K562 (cell line): ENCODE results near the gene MCM5. TPM values are rescaled to one million over a fixed set of nuclear protein-coding genes. Genes with fewer than 3 reads are reported as not detected.

Experiments
- ATAC-seq: fragments of 200-7000 bp; cut with Tn5 transposase; 3 replicates; pipeline ENCODE4 v1.9.1; 2020; ENCODE audit warnings: moderate library complexity
- BruUV-seq: library from RNA; stranded (reverse); fragments of 400-500 nt; replicated peaks from 2 replicates; lab custom pipeline; 2021; lab: Mats Ljungman, UMichigan
- CTCF ChIA-PET: fragments of 300-600 bp; formaldehyde crosslinking; extraction: SDS; loops from one replicate; lab custom pipeline; 2021; ENCODE audit warnings: low intra/inter-chr PET ratio; lab: Yijun Ruan, JAX
- POLR2A ChIA-PET: fragments of 300-600, 350-650 bp; sonication (Branson Sonifier 250); formaldehyde crosslinking; extraction: SDS; loops from one replicate; lab custom pipeline; 2021; ENCODE audit warnings: antibody characterized with exemption, inconsistent platforms; lab: Yijun Ruan, JAX
- DNase-seq, 4 experiments: peaks; one replicate each; pipeline versions ENCODE4 v3.0.0 to v3.0.0-alpha.2; 2011 to 2018; ENCODE audit warnings: low spot score in 3 of 4, mixed read lengths in 3 of 4; ENCODE audit errors: extremely low read depth in 1 of 4
- FAIRE-seq: peaks from 2 replicates; lab custom pipeline; 2011; peaks lifted over from hg19 to GRCh38; lab: Jason Lieb, UNC
- H2AFZ ChIP-seq: 2 replicates; pipeline ENCODE4 v1.6.0; 2011; ENCODE audit warnings: low read depth, low read length, control low read depth, inconsistent platforms
- H3K27ac ChIP-seq: fragments of 200-600 bp; 3 replicates; pipeline ENCODE4 v1.8.0; 2011; ENCODE audit warnings: low read depth, mild to moderate bottlenecking, control low read depth, inconsistent platforms, low read length, moderate library complexity, mixed read lengths; ENCODE audit errors: extremely low read depth
- H3K27me3 ChIP-seq, 2 experiments: fragments of 300-600 bp in 1 of 2; 2 replicates in 1 of 2; 3 replicates in 1 of 2; pipeline versions ENCODE4 v1.6.0 to v1.8.0; 2011; ENCODE audit warnings: inconsistent platforms in 2 of 2, low read length in 2 of 2, mild to moderate bottlenecking in 1 of 2, mixed read lengths in 1 of 2, moderate library complexity in 1 of 2; ENCODE audit not compliant: control insufficient read depth in 2 of 2, insufficient read depth in 2 of 2
- H3K36me3 ChIP-seq: fragments of 300-600 bp; 3 replicates; pipeline ENCODE4 v1.8.0; 2011; ENCODE audit warnings: mild to moderate bottlenecking, low read length, inconsistent platforms; ENCODE audit not compliant: control insufficient read depth, insufficient read depth
- H3K4me1 ChIP-seq, 2 experiments: fragments of 200-600 bp in 1 of 2; replicated peaks in 1 of 2; 2 replicates in 1 of 2; 3 replicates in 1 of 2; pipeline versions ENCODE4 v1.5.1 to v1.8.0; 2011; ENCODE audit warnings: inconsistent platforms in 2 of 2, low read length in 2 of 2, mild to moderate bottlenecking in 1 of 2, mixed read lengths in 1 of 2, moderate library complexity in 1 of 2; ENCODE audit not compliant: control insufficient read depth in 2 of 2, insufficient read depth in 2 of 2
- H3K4me2 ChIP-seq: 2 replicates; pipeline ENCODE4 v1.6.1; 2011; ENCODE audit warnings: low read length, control low read depth, inconsistent platforms, mixed read lengths; ENCODE audit not compliant: insufficient read depth
- H3K4me3 ChIP-seq: fragments of 200-600 bp; sonication (generic), shearing (Covaris generic); 2 replicates; pipeline ENCODE4 v1.5.1; 2016; ENCODE audit warnings: control low read depth, inconsistent platforms
- H3K79me2 ChIP-seq: fragments of 200-600 bp; 3 replicates; pipeline ENCODE4 v1.8.0; 2011; ENCODE audit warnings: low read length, inconsistent platforms; ENCODE audit not compliant: control insufficient read depth, insufficient read depth
- H3K9ac ChIP-seq, 2 experiments: 2 replicates each; pipeline versions ENCODE4 v1.6.0 to v1.6.1; 2011; ENCODE audit warnings: low read depth in 2 of 2, low read length in 2 of 2, control low read depth in 1 of 2, inconsistent platforms in 1 of 2, mild to moderate bottlenecking in 1 of 2, mixed read lengths in 1 of 2; ENCODE audit not compliant: insufficient read depth in 1 of 2
- H3K9me1 ChIP-seq: one replicate; pipeline ENCODE4 v1.6.0; 2011; ENCODE audit warnings: inconsistent platforms, mild to moderate bottlenecking, low read length, moderate library complexity; ENCODE audit not compliant: control insufficient read depth, insufficient read depth
- H3K9me3 ChIP-seq: replicated peaks from 2 replicates; pipeline ENCODE4 v1.5.1; 2011; ENCODE audit warnings: low read depth, low read length, inconsistent platforms; ENCODE audit not compliant: control insufficient read depth, insufficient read depth
- H4K20me1 ChIP-seq: replicated peaks from 2 replicates; pipeline ENCODE4 v1.6.1; 2011; ENCODE audit warnings: low read length, inconsistent platforms, mixed read lengths; ENCODE audit not compliant: control insufficient read depth, insufficient read depth
- CEBPB ChIP-seq: fragments of 450-650 bp; IDR thresholded peaks from 2 replicates; pipeline ENCODE4 v1.6.1; 2016; ENCODE audit warnings: missing genetic modification characterization, missing compliant biosample characterization
- COPS2 ChIP-seq: fragments of 450-650 bp; conservative IDR thresholded peaks from 2 replicates; pipeline ENCODE4 v1.6.1; 2016; ENCODE audit warnings: mild to moderate bottlenecking, moderate library complexity
- CREB1 ChIP-seq, 2 experiments: sonication (generic) in 1 of 2; formaldehyde crosslinking in 1 of 2; IDR thresholded peaks; 2 replicates each; pipeline versions ENCODE4 v1.6.1 to v1.8.0; 2012 to 2022; ENCODE audit warnings: inconsistent platforms in 1 of 2, mild to moderate bottlenecking in 1 of 2, missing genetic modification reagents in 1 of 2, moderate library complexity in 1 of 2
- NR2C2 ChIP-seq, 2 experiments: fragments of 200-800 bp in 1 of 2; sonication (Bioruptor generic) in 1 of 2; sonication (generic) in 1 of 2; formaldehyde crosslinking in 1 of 2; IDR thresholded peaks; 2 replicates each; pipeline versions ENCODE4 v1.6.1 to v1.8.0; 2016 to 2022; ENCODE audit warnings: mild to moderate bottlenecking in 1 of 2, missing compliant biosample characterization in 1 of 2, missing genetic modification characterization in 1 of 2, missing genetic modification reagents in 1 of 2
- NR3C1 ChIP-seq: sonication (generic); formaldehyde crosslinking; IDR thresholded peaks from 2 replicates; pipeline ENCODE4 v1.8.1; 2022; ENCODE audit warnings: missing genetic modification reagents
- SMC3 ChIP-seq: conservative IDR thresholded peaks from 2 replicates; pipeline ENCODE4 v1.6.1; 2011; ENCODE audit warnings: low read depth, low read length, improper control_type of control experiment; ENCODE audit not compliant: insufficient read depth
- SP2 ChIP-seq: IDR thresholded peaks from 2 replicates; pipeline ENCODE4 v1.6.1; 2011; ENCODE audit warnings: mild to moderate bottlenecking, low read depth, low read length, moderate library complexity; ENCODE audit not compliant: poor library complexity, severe bottlenecking; ENCODE audit errors: extremely low read depth
- TGIF2 ChIP-seq: sonication (generic); formaldehyde crosslinking; IDR thresholded peaks from 2 replicates; pipeline ENCODE4 v1.8.1; 2022; ENCODE audit warnings: mild to moderate bottlenecking, missing genetic modification reagents, moderate library complexity
- ZKSCAN8 ChIP-seq: fragments of 200-800 bp; sonication (Bioruptor generic); IDR thresholded peaks from 2 replicates; pipeline ENCODE4 v1.6.1; 2016; ENCODE audit warnings: missing genetic modification characterization, missing compliant biosample characterization
- WGBS: fragments of 100-300 bp; shearing (Covaris generic); methylation state at CpG from one replicate; pipeline ENCODE4 v1.1.6; 2016; ENCODE audit warnings: low coverage, mixed read lengths; ENCODE audit not compliant: insufficient coverage; ENCODE audit errors: missing lambda C conversion rate; 5-methylcytosine and 5-hydroxymethylcytosine counted together
- in situ Hi-C: fragments of 300-500 bp; cut with MboI; formaldehyde crosslinking; loops from 4 replicates; pipeline ENCODE4 v1.15.0; 2018; ENCODE audit warnings: inconsistent platforms, mixed read lengths
- intact Hi-C: fragments of 100-400 bp; cut with micrococcal nuclease; formaldehyde crosslinking; loops from 2 replicates; pipeline ENCODE4 v1.14.2; 2022
- polyA plus RNA-seq, 8 experiments: library from polyadenylated mRNA; depleted of rRNA in 4 of 8; stranded (reverse) in 5 of 8; unstranded in 3 of 8; fragments of >200 nt; fragmentation: Nextera tagmentation in 2 of 8; fragmentation: Illumina TruSeq in 1 of 8; extraction: Ambion mirVana in 2 of 8; extraction: Trizol in 1 of 8; gene quantifications; 2 replicates each; pipeline versions ENCODE4 v1.2.1 to v1.2.3, GENCODE V29; 2011 to 2014; ENCODE audit warnings: inconsistent platforms in 1 of 8, missing spikeins in 1 of 8
- total RNA-seq, 7 experiments: library from RNA; depleted of rRNA in 6 of 7; stranded (reverse); fragments of >200 nt in 6 of 7; fragmentation: Illumina TruSeq in 2 of 7; extraction: Trizol in 2 of 7; gene quantifications; 2 replicates each; pipeline versions ENCODE4 v1.2.1 to v1.2.3, GENCODE V29; 2011 to 2021; ENCODE audit warnings: low replicate concordance in 1 of 7
- TF ChIP-seq, protein P1 (sequence below): IDR thresholded peaks from 2 replicates; pipeline ENCODE4 v1.6.1; 2011; ENCODE audit warnings: borderline replicate concordance, low read depth, mild to moderate bottlenecking, moderate library complexity, low read length; ENCODE audit not compliant: insufficient read depth, poor library complexity, severe bottlenecking
- TF ChIP-seq, protein P2 (sequence below): IDR thresholded peaks from 2 replicates; pipeline ENCODE4 v1.6.1; 2011; ENCODE audit not compliant: insufficient read length; ENCODE audit errors: extremely low read depth
- TF ChIP-seq, protein P3 (sequence below), 3 experiments: IDR thresholded peaks in 2 of 3; conservative IDR thresholded peaks in 1 of 3; 2 replicates each; pipeline ENCODE4 v1.5.1; 2011 to 2012; ENCODE audit warnings: low read length in 3 of 3, mild to moderate bottlenecking in 3 of 3, control low read depth in 2 of 3, improper control_type of control experiment in 1 of 3, inconsistent platforms in 1 of 3, low read depth in 1 of 3, mixed read lengths in 1 of 3, moderate library complexity in 1 of 3; ENCODE audit not compliant: insufficient read depth in 2 of 3

The MCM5 gene
- total and polyA plus RNA-seq, 9 of the 15 experiments (the other 6 are each of a cell fraction or from before 2014, with no cell fraction given): 5.6 to 180 (median 66.1) TPM

DNA sequence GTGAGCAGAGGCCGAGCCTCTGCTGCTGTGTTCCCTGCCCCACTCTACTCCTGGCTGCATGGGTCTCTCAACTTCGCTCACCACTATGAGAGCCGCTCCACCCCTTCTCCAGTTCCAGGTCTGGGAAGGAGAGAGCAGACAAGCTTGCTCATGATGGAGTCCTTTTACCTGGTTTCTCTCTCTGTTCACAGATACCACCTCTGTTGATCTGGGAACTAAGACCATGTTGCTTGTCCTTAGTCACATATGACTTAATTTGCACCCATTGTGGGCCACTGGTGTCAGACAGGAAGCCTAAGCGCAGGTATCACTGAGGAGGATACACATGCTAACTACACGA is 26.8 kb downstream of the MCM5 start (continued):
- TF ChIP-seq NR3C1 (CRISPR knock-in tag) (no peak), ZKSCAN8 (CRISPR knock-in tag) (no peak)
- TF ChIP-seq, all 486 proteins: peak for 0

DNA sequence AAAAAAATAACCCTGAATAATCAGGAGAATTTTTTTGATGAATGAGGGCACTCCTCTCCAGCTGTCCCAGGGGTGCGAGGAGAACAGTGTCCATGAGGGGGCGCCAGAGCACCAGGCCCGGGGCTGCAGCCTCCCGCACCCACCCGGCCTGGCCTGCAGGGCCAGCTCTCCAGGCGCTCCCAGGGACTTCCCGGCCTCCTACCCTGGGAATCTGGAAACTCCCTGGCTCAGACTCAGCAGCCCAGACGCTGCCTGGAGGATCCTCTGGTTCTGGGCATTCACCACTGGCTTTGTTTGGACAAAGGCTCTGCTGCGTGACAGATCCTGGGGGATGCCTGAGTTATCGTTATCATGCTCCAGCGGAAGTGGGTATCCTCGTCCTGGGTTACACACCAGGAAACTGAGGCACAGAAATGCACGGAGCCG is 31.0 kb downstream of the MCM5 start:
- Histone ChIP-seq H3K4me2 (no peak overlapping the region), H3K9ac (no peak overlapping the region), H3K27me3 (no peaks in the 10 kb centered on the region), H4K20me1 (no peaks in the 10 kb centered on the region), H3K9me1 (peaks cover 2% of the 10 kb centered on the region), H3K4me1 (peaks cover 0 to 2% of the 10 kb centered on the region in 2 experiments; a peak in 1 of 5 replicates), H2AFZ (no peak overlapping the region), H3K36me3 (peaks cover 61% of the 10 kb centered on the region; the same call in 2 of the 3 replicates), H3K27ac (no peak overlapping the region), H3K79me2 (no peaks in the 10 kb centered on the region), H3K9me3 (no peaks in the 10 kb centered on the region; the same call in 1 of the 2 replicates), H3K4me3 (no peak overlapping the region)
- ChIA-PET CTCF (interaction anchor here (0.9 to 2.6 kb wide), 4 partner anchors 80 to 194 kb away, joined by 3 to 12 read pairs (median 4); no protein-coding TSS in a partner anchor), POLR2A (interaction anchor here (0.6 to 1.2 kb wide), 2 partner anchors 12 to 79 kb away, joined by 3 to 4 read pairs; no protein-coding TSS in a partner anchor)
- intact Hi-C loops: no loop called here
- FAIRE-seq (peak; percentile 56), ATAC-seq (peak; percentile 96), DNase-seq (peak; percentile 66 to 82 (median 74))
- 65% methylated on average over 8 of the region's 14 CpGs for WGBS
- BruUV-seq: no TSS peak
- in situ Hi-C loops: loop anchor here (5.0 kb wide), 1 partner anchor 151 kb away; no protein-coding TSS in a partner anchor
- TF ChIP-seq COPS2 (no peak), CEBPB (tag) (no peak), NR2C2 (CRISPR knock-in tag; IDR thresholded peaks at IDR 0.05) (no peak), NR2C2 (tag; IDR thresholded peaks at IDR 0.05) (no peak), SP2 (no peak), TGIF2 (no peak), ZKSCAN8 (CRISPR knock-in tag) (no peak), CREB1 (IDR thresholded peaks at IDR 0.05) (no peak), CREB1 (CRISPR knock-in tag; IDR thresholded peaks at IDR 0.05) (no peak), SMC3 (peak; percentile 50)
- TF ChIP-seq, protein P1, sequence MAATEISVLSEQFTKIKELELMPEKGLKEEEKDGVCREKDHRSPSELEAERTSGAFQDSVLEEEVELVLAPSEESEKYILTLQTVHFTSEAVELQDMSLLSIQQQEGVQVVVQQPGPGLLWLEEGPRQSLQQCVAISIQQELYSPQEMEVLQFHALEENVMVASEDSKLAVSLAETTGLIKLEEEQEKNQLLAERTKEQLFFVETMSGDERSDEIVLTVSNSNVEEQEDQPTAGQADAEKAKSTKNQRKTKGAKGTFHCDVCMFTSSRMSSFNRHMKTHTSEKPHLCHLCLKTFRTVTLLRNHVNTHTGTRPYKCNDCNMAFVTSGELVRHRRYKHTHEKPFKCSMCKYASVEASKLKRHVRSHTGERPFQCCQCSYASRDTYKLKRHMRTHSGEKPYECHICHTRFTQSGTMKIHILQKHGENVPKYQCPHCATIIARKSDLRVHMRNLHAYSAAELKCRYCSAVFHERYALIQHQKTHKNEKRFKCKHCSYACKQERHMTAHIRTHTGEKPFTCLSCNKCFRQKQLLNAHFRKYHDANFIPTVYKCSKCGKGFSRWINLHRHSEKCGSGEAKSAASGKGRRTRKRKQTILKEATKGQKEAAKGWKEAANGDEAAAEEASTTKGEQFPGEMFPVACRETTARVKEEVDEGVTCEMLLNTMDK: peak; percentile 78
- TF ChIP-seq, protein P2, sequence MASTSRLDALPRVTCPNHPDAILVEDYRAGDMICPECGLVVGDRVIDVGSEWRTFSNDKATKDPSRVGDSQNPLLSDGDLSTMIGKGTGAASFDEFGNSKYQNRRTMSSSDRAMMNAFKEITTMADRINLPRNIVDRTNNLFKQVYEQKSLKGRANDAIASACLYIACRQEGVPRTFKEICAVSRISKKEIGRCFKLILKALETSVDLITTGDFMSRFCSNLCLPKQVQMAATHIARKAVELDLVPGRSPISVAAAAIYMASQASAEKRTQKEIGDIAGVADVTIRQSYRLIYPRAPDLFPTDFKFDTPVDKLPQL: no peak
- TF ChIP-seq, protein P3, sequence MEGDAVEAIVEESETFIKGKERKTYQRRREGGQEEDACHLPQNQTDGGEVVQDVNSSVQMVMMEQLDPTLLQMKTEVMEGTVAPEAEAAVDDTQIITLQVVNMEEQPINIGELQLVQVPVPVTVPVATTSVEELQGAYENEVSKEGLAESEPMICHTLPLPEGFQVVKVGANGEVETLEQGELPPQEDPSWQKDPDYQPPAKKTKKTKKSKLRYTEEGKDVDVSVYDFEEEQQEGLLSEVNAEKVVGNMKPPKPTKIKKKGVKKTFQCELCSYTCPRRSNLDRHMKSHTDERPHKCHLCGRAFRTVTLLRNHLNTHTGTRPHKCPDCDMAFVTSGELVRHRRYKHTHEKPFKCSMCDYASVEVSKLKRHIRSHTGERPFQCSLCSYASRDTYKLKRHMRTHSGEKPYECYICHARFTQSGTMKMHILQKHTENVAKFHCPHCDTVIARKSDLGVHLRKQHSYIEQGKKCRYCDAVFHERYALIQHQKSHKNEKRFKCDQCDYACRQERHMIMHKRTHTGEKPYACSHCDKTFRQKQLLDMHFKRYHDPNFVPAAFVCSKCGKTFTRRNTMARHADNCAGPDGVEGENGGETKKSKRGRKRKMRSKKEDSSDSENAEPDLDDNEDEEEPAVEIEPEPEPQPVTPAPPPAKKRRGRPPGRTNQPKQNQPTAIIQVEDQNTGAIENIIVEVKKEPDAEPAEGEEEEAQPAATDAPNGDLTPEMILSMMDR (IDR thresholded peaks at IDR 0.05 in 2 of 3, conservative IDR thresholded peaks at IDR 0.05 in 1 of 3; ENCODE audit: insufficient read depth in 2 of 3, low read depth in 1 of 3, low read length in 3 of 3): peak; percentile 71 to 93 (median 77)
